WTC11 (cell line): ENCODE measurements around the gene SHISA9.

Experiments used
- CDX4 ChIP-seq: fragments of 250-450 bp; sonication (Bioruptor Pico); IDR thresholded peaks from 2 replicates; pipeline ENCODE4 v1.9.0; 2021; ENCODE audit warnings: moderate library complexity, mild to moderate bottlenecking, inconsistent platforms, borderline replicate concordance
- CREB1 ChIP-seq: sonication (generic); formaldehyde crosslinking; IDR thresholded peaks from 2 replicates; pipeline ENCODE4 v1.8.0; 2023; ENCODE audit warnings: mild to moderate bottlenecking, missing genetic modification reagents
- ELF4 ChIP-seq: sonication (generic); formaldehyde crosslinking; IDR thresholded peaks from 2 replicates; pipeline ENCODE4 v1.8.1; 2022; ENCODE audit warnings: low read depth, mild to moderate bottlenecking, moderate library complexity, missing genetic modification reagents
- ETV6 ChIP-seq: sonication (generic); formaldehyde crosslinking; IDR thresholded peaks from 2 replicates; pipeline ENCODE4 v1.8.1; 2022; ENCODE audit warnings: mild to moderate bottlenecking, missing genetic modification reagents
- JUN ChIP-seq: sonication (generic); formaldehyde crosslinking; IDR thresholded peaks from 2 replicates; pipeline ENCODE4 v1.8.0; 2023; ENCODE audit warnings: mild to moderate bottlenecking, missing genetic modification reagents
- MAX ChIP-seq: sonication (generic); formaldehyde crosslinking; IDR thresholded peaks from 2 replicates; pipeline ENCODE4 v1.8.0; 2022; ENCODE audit warnings: mild to moderate bottlenecking, missing genetic modification reagents
- SP1 ChIP-seq: sonication (generic); formaldehyde crosslinking; conservative IDR thresholded peaks from 2 replicates; pipeline ENCODE4 v1.8.1; 2022; ENCODE audit warnings: missing genetic modification reagents
- ZNF121 ChIP-seq: sonication (generic); formaldehyde crosslinking; IDR thresholded peaks from 2 replicates; pipeline ENCODE4 v1.8.0; 2023; ENCODE audit warnings: missing genetic modification reagents
- TF ChIP-seq, protein P1 (sequence below): fragments of 200-600 bp; IDR thresholded peaks from 2 replicates; pipeline ENCODE4 v1.8.0; 2022; ENCODE audit warnings: antibody characterized with exemption
- TF ChIP-seq, protein P2 (sequence below): sonication (generic); formaldehyde crosslinking; IDR thresholded peaks from 2 replicates; pipeline ENCODE4 v1.8.0; 2023; ENCODE audit warnings: missing genetic modification reagents
- TF ChIP-seq, protein P3 (sequence below): sonication (generic); formaldehyde crosslinking; IDR thresholded peaks from 2 replicates; pipeline ENCODE4 v1.8.0; 2022; ENCODE audit warnings: mild to moderate bottlenecking, missing genetic modification reagents
- TF ChIP-seq, protein P4 (sequence below): sonication (generic); formaldehyde crosslinking; IDR thresholded peaks from 2 replicates; pipeline ENCODE4 v1.8.1; 2023; ENCODE audit warnings: mild to moderate bottlenecking, moderate library complexity, missing genetic modification reagents

DNA sequence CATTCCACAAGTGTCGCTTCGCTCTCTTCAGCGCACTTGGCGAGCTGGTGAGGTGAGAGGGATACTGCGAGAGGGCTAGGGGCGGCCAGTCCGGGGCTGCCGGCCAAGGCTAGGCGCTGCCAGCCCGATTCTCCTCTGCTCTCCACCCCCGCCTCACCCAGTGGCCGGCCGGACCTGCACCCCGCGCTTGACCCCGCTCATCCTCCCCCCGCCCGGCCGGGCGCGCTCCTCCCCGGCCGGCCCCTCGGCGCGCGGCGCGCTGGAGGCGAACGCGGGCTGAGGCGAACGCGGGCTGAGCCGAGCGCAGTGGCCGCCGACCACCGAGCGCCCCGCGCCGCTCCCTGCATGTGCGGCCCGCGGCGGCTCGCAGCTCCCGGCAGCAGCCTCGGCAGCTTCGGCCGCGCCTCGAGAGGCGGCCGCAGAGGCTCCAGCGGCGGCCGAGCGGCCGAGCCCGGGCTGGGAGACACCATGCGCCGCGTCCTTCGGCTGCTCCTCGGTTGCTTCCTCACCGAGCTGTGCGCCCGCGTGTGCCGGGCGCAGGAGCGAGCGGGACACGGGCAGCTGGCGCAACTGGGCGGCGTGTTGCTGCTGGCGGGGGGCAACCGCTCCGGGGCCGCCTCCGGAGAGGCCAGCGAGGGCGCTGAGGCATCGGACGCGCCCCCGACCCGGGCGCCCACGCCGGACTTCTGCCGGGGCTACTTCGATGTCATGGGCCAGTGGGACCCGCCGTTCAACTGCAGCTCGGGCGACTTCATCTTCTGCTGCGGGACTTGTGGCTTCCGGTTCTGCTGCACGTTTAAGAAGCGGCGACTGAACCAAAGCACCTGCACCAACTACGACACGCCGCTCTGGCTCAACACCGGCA lies at the start of gene SHISA9:
- TF ChIP-seq, protein P1, sequence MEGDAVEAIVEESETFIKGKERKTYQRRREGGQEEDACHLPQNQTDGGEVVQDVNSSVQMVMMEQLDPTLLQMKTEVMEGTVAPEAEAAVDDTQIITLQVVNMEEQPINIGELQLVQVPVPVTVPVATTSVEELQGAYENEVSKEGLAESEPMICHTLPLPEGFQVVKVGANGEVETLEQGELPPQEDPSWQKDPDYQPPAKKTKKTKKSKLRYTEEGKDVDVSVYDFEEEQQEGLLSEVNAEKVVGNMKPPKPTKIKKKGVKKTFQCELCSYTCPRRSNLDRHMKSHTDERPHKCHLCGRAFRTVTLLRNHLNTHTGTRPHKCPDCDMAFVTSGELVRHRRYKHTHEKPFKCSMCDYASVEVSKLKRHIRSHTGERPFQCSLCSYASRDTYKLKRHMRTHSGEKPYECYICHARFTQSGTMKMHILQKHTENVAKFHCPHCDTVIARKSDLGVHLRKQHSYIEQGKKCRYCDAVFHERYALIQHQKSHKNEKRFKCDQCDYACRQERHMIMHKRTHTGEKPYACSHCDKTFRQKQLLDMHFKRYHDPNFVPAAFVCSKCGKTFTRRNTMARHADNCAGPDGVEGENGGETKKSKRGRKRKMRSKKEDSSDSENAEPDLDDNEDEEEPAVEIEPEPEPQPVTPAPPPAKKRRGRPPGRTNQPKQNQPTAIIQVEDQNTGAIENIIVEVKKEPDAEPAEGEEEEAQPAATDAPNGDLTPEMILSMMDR, result no peak
- TF ChIP-seq CREB1 (CRISPR knock-in tag) (no peak), SP1 (no peak), MAX (no peak), ELF4 (no peak), CDX4 (CRISPR knock-in tag) (no peak), ETV6 (no peak), JUN (CRISPR knock-in tag) (no peak), ZNF121 (CRISPR knock-in tag) (no peak)
- TF ChIP-seq, protein P2, sequence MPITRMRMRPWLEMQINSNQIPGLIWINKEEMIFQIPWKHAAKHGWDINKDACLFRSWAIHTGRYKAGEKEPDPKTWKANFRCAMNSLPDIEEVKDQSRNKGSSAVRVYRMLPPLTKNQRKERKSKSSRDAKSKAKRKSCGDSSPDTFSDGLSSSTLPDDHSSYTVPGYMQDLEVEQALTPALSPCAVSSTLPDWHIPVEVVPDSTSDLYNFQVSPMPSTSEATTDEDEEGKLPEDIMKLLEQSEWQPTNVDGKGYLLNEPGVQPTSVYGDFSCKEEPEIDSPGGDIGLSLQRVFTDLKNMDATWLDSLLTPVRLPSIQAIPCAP (CRISPR knock-in tag), result no peak
- TF ChIP-seq, protein P3, sequence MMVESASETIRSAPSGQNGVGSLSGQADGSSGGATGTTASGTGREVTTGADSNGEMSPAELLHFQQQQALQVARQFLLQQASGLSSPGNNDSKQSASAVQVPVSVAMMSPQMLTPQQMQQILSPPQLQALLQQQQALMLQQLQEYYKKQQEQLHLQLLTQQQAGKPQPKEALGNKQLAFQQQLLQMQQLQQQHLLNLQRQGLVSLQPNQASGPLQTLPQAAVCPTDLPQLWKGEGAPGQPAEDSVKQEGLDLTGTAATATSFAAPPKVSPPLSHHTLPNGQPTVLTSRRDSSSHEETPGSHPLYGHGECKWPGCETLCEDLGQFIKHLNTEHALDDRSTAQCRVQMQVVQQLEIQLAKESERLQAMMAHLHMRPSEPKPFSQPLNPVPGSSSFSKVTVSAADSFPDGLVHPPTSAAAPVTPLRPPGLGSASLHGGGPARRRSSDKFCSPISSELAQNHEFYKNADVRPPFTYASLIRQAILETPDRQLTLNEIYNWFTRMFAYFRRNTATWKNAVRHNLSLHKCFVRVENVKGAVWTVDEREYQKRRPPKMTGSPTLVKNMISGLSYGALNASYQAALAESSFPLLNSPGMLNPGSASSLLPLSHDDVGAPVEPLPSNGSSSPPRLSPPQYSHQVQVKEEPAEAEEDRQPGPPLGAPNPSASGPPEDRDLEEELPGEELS (CRISPR knock-in tag), result no peak
- TF ChIP-seq, protein P4, sequence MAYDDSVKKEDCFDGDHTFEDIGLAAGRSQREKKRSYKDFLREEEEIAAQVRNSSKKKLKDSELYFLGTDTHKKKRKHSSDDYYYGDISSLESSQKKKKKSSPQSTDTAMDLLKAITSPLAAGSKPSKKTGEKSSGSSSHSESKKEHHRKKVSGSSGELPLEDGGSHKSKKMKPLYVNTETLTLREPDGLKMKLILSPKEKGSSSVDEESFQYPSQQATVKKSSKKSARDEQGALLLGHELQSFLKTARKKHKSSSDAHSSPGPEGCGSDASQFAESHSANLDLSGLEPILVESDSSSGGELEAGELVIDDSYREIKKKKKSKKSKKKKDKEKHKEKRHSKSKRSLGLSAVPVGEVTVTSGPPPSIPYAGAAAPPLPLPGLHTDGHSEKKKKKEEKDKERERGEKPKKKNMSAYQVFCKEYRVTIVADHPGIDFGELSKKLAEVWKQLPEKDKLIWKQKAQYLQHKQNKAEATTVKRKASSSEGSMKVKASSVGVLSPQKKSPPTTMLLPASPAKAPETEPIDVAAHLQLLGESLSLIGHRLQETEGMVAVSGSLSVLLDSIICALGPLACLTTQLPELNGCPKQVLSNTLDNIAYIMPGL (CRISPR knock-in tag), result peak; percentile 63; the same call in 1 of the 2 replicates
